Loucy (cell line): ENCODE data around the gene ZNF80.

ENCODE experiments used
- H2AFZ ChIP-seq: fragments of 200-600 bp; sonication (generic); 2 replicates; pipeline ENCODE4 v1.6.0; 2016; ENCODE audit warnings: antibody characterized with exemption, mild to moderate bottlenecking, low read length, moderate library complexity
- H3F3A ChIP-seq: fragments of 200-600 bp; 2 replicates; pipeline ENCODE4 v1.6.0; 2016; ENCODE audit warnings: antibody characterized with exemption, low read depth, mild to moderate bottlenecking
- H3K27me3 ChIP-seq: fragments of 200-600 bp; sonication (generic); 2 replicates; pipeline ENCODE4 v1.6.1; 2014; ENCODE audit warnings: low read length, mild to moderate bottlenecking; ENCODE audit not compliant: insufficient read depth, poor library complexity, severe bottlenecking
- H3K36me3 ChIP-seq: fragments of 200-600 bp; sonication (generic); 2 replicates; pipeline ENCODE4 v1.6.1; 2016; ENCODE audit warnings: low read length; ENCODE audit not compliant: insufficient read depth
- H3K4me1 ChIP-seq: fragments of 200-600 bp; sonication (generic); 2 replicates; pipeline ENCODE4 v1.5.1; 2014; ENCODE audit warnings: low read length, mild to moderate bottlenecking; ENCODE audit not compliant: insufficient read depth, poor library complexity, severe bottlenecking
- H3K4me2 ChIP-seq: fragments of 200-600 bp; sonication (generic); 2 replicates; pipeline ENCODE4 v1.6.0; 2014; ENCODE audit warnings: antibody characterized with exemption, low read length, low read depth, mild to moderate bottlenecking; ENCODE audit not compliant: poor library complexity, severe bottlenecking
- H3K4me3 ChIP-seq: fragments of 200-600 bp; sonication (generic); 2 replicates; pipeline ENCODE4 v1.5.1; 2014; ENCODE audit warnings: low read length, mild to moderate bottlenecking, mixed read lengths; ENCODE audit not compliant: poor library complexity, severe bottlenecking
- H3K79me2 ChIP-seq: fragments of 200-600 bp; sonication (generic); 2 replicates; pipeline ENCODE4 v1.6.1; 2014; ENCODE audit warnings: low read length; ENCODE audit not compliant: insufficient read depth
- H3K9ac ChIP-seq: fragments of 200-600 bp; sonication (generic); 2 replicates; pipeline ENCODE4 v1.6.0; 2014; ENCODE audit warnings: mild to moderate bottlenecking, low read depth, low read length, moderate library complexity; ENCODE audit not compliant: poor library complexity, severe bottlenecking
- H3K9me2 ChIP-seq: fragments of 200-600 bp; sonication (generic); replicated peaks from 2 replicates; pipeline ENCODE4 v1.6.1; 2016; ENCODE audit warnings: low read depth, low read length, mixed read lengths
- H3K9me3 ChIP-seq: fragments of 200-600 bp; sonication (generic); 2 replicates; pipeline ENCODE4 v1.6.1; 2014; ENCODE audit warnings: mild to moderate bottlenecking, antibody characterized with exemption, low read length, low read depth; ENCODE audit not compliant: insufficient read depth
- H4K20me1 ChIP-seq: fragments of 200-600 bp; sonication (generic); 2 replicates; pipeline ENCODE4 v1.6.0; 2014; ENCODE audit warnings: antibody characterized with exemption, low read length, mild to moderate bottlenecking; ENCODE audit not compliant: insufficient read depth, poor library complexity, severe bottlenecking
- CTCF ChIP-seq: fragments of 200-600 bp; sonication (generic); conservative IDR thresholded peaks from 2 replicates; pipeline ENCODE4 v1.5.1; 2014; ENCODE audit warnings: mild to moderate bottlenecking, antibody characterized with exemption, low read length
- EZH2phosphoT487 ChIP-seq: fragments of 200-600 bp; IDR thresholded peaks from 2 replicates; pipeline ENCODE4 v1.6.1; 2018; ENCODE audit warnings: antibody characterized with exemption, mild to moderate bottlenecking, moderate library complexity, borderline replicate concordance

ZNF80 gene

GRCh38 chr3:114221881-114222264, 15.5 kb downstream of the ZNF80 start:
- Histone ChIP-seq H3K4me3 (no peak overlapping the region), H3K4me1 (peaks cover 5% of the 10 kb centered on the region), H3K9me3 (peaks cover 3% of the 10 kb centered on the region; the same call in 1 of the 2 replicates), H4K20me1 (no peaks in the 10 kb centered on the region), H3F3A (no peaks in the 10 kb centered on the region), H3K9me2 (no peaks in the 10 kb centered on the region), H3K36me3 (no peaks in the 10 kb centered on the region), H3K9ac (no peak overlapping the region), H3K27me3 (no peaks in the 10 kb centered on the region), H3K4me2 (no peak overlapping the region), H2AFZ (no peak overlapping the region), H3K79me2 (no peaks in the 10 kb centered on the region)
- TF ChIP-seq CTCF (no peak), EZH2phosphoT487 (no peak)

- H3K4me2 ChIP-seq: no peak overlapping the region
- H3K79me2 ChIP-seq: no peaks in the 10 kb centered on the region
- no peaks in the 10 kb centered on the region for H3F3A ChIP-seq
- no peaks in the 10 kb centered on the region for H3K27me3 ChIP-seq
- peaks cover 3% of the 10 kb centered on the region; the same call in 1 of the 2 replicates for H3K9me3 ChIP-seq
- TF ChIP-seq EZH2phosphoT487 (no peak), CTCF (no peak)
- no peaks in the 10 kb centered on the region for H3K9me2 ChIP-seq
- H3K9ac ChIP-seq: no peak overlapping the region
- peaks cover 5% of the 10 kb centered on the region for H3K4me1 ChIP-seq
- H3K4me3 ChIP-seq: no peak overlapping the region
- no peaks in the 10 kb centered on the region for H3K36me3 ChIP-seq
- no peak overlapping the region for H2AFZ ChIP-seq
- H4K20me1 ChIP-seq: no peaks in the 10 kb centered on the region
Measured at GRCh38 chr3:114221165-114221880, 16.1 kb downstream of the ZNF80 start.

- Histone ChIP-seq H4K20me1 (no peaks in the 10 kb centered on the region), H3K27me3 (no peaks in the 10 kb centered on the region), H3K4me1 (peaks cover 8% of the 10 kb centered on the region), H3K9me3 (no peaks in the 10 kb centered on the region), H3K4me3 (no peak overlapping the region), H3K4me2 (no peak overlapping the region), H3K79me2 (no peaks in the 10 kb centered on the region), H2AFZ (no peak overlapping the region), H3K36me3 (no peaks in the 10 kb centered on the region), H3F3A (no peaks in the 10 kb centered on the region), H3K9ac (no peak overlapping the region), H3K9me2 (no peaks in the 10 kb centered on the region)
- TF ChIP-seq EZH2phosphoT487 (no peak), CTCF (no peak)
Measured at GRCh38 chr3:114219741-114220140, 17.6 kb downstream of the ZNF80 start.
